ENCODE results near the gene SRRM4. TPM values are rescaled to one million over a fixed set of nuclear protein-coding genes. Genes with fewer than 3 reads are reported as not detected.
"Not testable (repeated sequence)": the region's sequence is repeated elsewhere in the genome, so short reads cannot be mapped to it uniquely, and the experiment has no call there.

SRRM4 gene
- total RNA-seq, 4 donors from 2014 or later = not detected

DNA sequence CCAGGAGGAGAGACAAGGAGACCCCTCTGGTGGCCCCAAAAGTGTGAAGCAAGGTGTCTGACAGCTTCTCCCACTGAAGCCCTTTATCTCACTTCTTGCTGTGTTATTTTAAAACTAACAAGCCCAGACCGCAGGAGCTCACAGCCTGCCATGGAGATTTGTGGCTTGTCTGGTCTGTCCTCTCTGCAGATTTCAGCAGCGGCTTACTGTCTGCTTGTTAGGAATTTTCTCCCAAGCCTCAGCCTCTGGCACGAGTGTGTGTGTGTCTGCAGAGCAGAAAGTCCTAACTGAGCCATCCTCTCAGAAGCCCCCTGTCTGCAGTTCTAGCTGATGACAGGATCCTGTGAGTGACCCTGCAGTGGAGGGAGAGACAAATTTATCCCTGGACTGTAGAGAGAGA, 109.5 kb downstream of the SRRM4 start:
- Histone ChIP-seq H3K4me3 (no peak overlapping the region), H3K27me3 (peaks cover 41% of the 10 kb centered on the region), H3K36me3 (no peaks in the 10 kb centered on the region), H3K27ac (no peak overlapping the region), H3K4me1 (no peaks in the 10 kb centered on the region), H3K9me3 (no peaks in the 10 kb centered on the region)
- WGBS = 11% methylated on average over 3 of the region's 3 CpGs
- no peak for DNase-seq (ENCODE audit: low spot score in 2 of 2)
- no peak for TF ChIP-seq POLR2AphosphoS5 (IDR thresholded peaks at IDR 0.05)
- no peak for TF ChIP-seq CTCF (IDR thresholded peaks at IDR 0.05)
- no peak for TF ChIP-seq POLR2A (IDR thresholded peaks at IDR 0.05)
- TF ChIP-seq EP300 (IDR thresholded peaks at IDR 0.05) = no peak

GRCh38 chr12:119096429-119097202, 115.3 kb downstream of the SRRM4 start:
- H3K36me3 ChIP-seq = no peaks in the 10 kb centered on the region
- H3K27me3 ChIP-seq = peaks cover 26% of the 10 kb centered on the region
- no peak for TF ChIP-seq POLR2AphosphoS5 (IDR thresholded peaks at IDR 0.05)
- 40% methylated on average over 11 of the region's 11 CpGs for WGBS
- H3K4me3 ChIP-seq = no peak overlapping the region
- H3K27ac ChIP-seq = no peak overlapping the region
- H3K4me1 ChIP-seq = no peaks in the 10 kb centered on the region
- H3K9me3 ChIP-seq = no peaks in the 10 kb centered on the region
- DNase-seq (ENCODE audit: low spot score in 2 of 2) = no peak

- DNase-seq (ENCODE audit: low spot score in 2 of 2) = no peak
- H3K9me3 ChIP-seq = no peaks in the 10 kb centered on the region
- TF ChIP-seq POLR2AphosphoS5 (IDR thresholded peaks at IDR 0.05) (no peak), POLR2A (IDR thresholded peaks at IDR 0.05) (no peak)
- no peaks in the 10 kb centered on the region for H3K36me3 ChIP-seq
- H3K4me3 ChIP-seq = no peak overlapping the region
- H3K27me3 ChIP-seq = peaks cover 6% of the 10 kb centered on the region
- H3K4me1 ChIP-seq = no peaks in the 10 kb centered on the region
- 56% methylated on average over 3 of the region's 3 CpGs for WGBS
- no peak overlapping the region for H3K27ac ChIP-seq
Observed at GRCh38 chr12:119100933-119101332, 119.6 kb downstream of the SRRM4 start.

DNA sequence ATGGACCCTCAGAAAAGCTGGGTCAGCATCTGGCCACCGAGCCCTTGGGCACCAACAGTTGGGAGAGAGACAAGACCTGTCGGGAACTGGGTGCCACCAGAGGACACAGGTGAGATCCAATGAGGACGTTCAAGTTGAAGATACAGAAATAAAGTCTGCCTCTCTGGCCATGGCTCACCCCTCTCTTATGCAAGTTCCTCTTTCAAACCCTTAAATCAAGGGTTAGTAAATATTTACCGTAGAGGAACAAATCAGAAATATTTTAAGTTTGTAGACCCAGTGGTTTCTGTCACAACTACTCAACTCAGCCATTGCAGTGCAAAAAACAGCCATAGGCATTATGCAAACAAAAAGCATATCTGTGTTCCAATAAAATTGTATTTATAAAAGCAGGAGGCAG, 120.9 kb downstream of the SRRM4 start:
- H3K36me3 ChIP-seq = no peaks in the 10 kb centered on the region
- H3K9me3 ChIP-seq = no peaks in the 10 kb centered on the region
- TF ChIP-seq POLR2AphosphoS5 (IDR thresholded peaks at IDR 0.05) = no peak
- no peak for TF ChIP-seq POLR2A (IDR thresholded peaks at IDR 0.05)
- no peak for TF ChIP-seq EP300 (IDR thresholded peaks at IDR 0.05)
- TF ChIP-seq CTCF (IDR thresholded peaks at IDR 0.05) = no peak
- H3K27me3 ChIP-seq = no peaks in the 10 kb centered on the region
- WGBS = 61% methylated on average over 4 of the region's 4 CpGs
- no peak overlapping the region for H3K4me3 ChIP-seq
- H3K27ac ChIP-seq = no peak overlapping the region
- H3K4me1 ChIP-seq = no peaks in the 10 kb centered on the region
- no peak for DNase-seq (ENCODE audit: low spot score in 2 of 2)

GRCh38 chr12:119102714-119103113, 121.4 kb downstream of the SRRM4 start:
- no peak overlapping the region for H3K27ac ChIP-seq
- H3K4me1 ChIP-seq = no peaks in the 10 kb centered on the region
- no peak for DNase-seq (ENCODE audit: low spot score in 2 of 2)
- no peak for TF ChIP-seq CTCF (IDR thresholded peaks at IDR 0.05)
- no peak for TF ChIP-seq POLR2A (IDR thresholded peaks at IDR 0.05)
- TF ChIP-seq POLR2AphosphoS5 (IDR thresholded peaks at IDR 0.05) = no peak
- no peak for TF ChIP-seq EP300 (IDR thresholded peaks at IDR 0.05)
- no peaks in the 10 kb centered on the region for H3K36me3 ChIP-seq
- 50% methylated on average over 1 of the region's 1 CpG for WGBS
- no peak overlapping the region for H3K4me3 ChIP-seq
- H3K9me3 ChIP-seq = no peaks in the 10 kb centered on the region
- no peaks in the 10 kb centered on the region for H3K27me3 ChIP-seq

DNA sequence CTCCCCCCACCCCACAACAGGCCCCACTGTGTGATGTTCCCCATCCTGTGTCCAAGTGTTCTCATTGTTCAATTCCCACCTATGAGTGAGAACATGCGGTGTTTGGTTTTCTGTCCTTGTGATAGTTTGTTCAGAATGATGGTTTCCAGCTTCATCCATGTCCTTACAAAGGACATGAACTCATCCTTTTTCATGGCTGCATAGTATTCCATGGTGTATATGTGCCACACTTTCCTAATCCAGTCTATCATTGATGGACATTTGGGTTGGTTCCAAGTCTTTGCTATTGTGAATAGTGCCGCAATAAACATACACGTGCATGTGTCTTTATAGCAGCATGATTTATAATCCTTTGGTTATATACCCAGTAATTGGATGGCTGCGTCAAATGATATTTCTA, 123.6 kb downstream of the SRRM4 start:
- H3K27me3 ChIP-seq; H3K9me3 ChIP-seq; H3K27ac ChIP-seq; H3K36me3 ChIP-seq; H3K4me3 ChIP-seq; DNase-seq (ENCODE audit: low spot score in 2 of 2); H3K4me1 ChIP-seq: not testable (repeated sequence)
- 95% methylated on average over 3 of the region's 4 CpGs for WGBS
